Common myeloid progenitor, CD34-positive (primary cell): ENCODE data around the gene DCDC2.
"Not testable (repeated sequence)": the region's sequence is repeated elsewhere in the genome, so short reads cannot be mapped to it uniquely, and the experiment has no call there.

Experiments
- CTCF ChIA-PET: fragments of 350-600 bp; sonication (Branson Sonifier 250); formaldehyde crosslinking; loops from one replicate; lab custom pipeline; 2021; ENCODE audit warnings: antibody characterized with exemption; lab: Charles Lee
- POLR2A ChIA-PET: fragments of 350-600 bp; sonication (Branson Sonifier 250); formaldehyde crosslinking; loops from one replicate; lab custom pipeline; 2021; ENCODE audit warnings: antibody characterized with exemption; lab: Charles Lee
- DNase-seq, 3 donors: peaks; one replicate each; pipeline versions ENCODE4 v3.0.0 to v3.0.0-alpha.2; 2013
- H3K27ac ChIP-seq, 2 experiments: 1 replicate in 1 of 2; 2 replicates in 1 of 2; pipeline ENCODE4 v1.7.0; 2013; ENCODE audit warnings: inconsistent platforms in 2 of 2, low read length in 2 of 2, mild to moderate bottlenecking in 2 of 2, low read depth in 1 of 2, moderate library complexity in 1 of 2; ENCODE audit not compliant: severe bottlenecking in 2 of 2, insufficient read depth in 1 of 2, poor library complexity in 1 of 2
- H3K27me3 ChIP-seq, 5 experiments: replicated peaks in 2 of 5; 1 replicate in 3 of 5; 2 replicates in 2 of 5; pipeline versions ENCODE4 v1.6.1 to v1.7.0; 2013; ENCODE audit warnings: low read length in 4 of 5, mild to moderate bottlenecking in 2 of 5, moderate library complexity in 2 of 5, inconsistent platforms in 1 of 5; ENCODE audit not compliant: insufficient read depth in 5 of 5, control insufficient read depth in 4 of 5
- H3K36me3 ChIP-seq, 4 experiments: 1 replicate in 2 of 4; 2 replicates in 2 of 4; pipeline versions ENCODE4 v1.6.1 to v1.7.0; 2013; ENCODE audit warnings: low read length in 3 of 4, control low read depth in 1 of 4, mild to moderate bottlenecking in 1 of 4; ENCODE audit not compliant: control insufficient read depth in 4 of 4, insufficient read depth in 4 of 4
- H3K4me1 ChIP-seq, 4 experiments: 1 replicate in 3 of 4; 2 replicates in 1 of 4; pipeline versions ENCODE4 v1.6.1 to v1.7.1; 2013; ENCODE audit warnings: low read length in 3 of 4, mild to moderate bottlenecking in 3 of 4, control low read depth in 1 of 4, inconsistent platforms in 1 of 4, moderate library complexity in 1 of 4; ENCODE audit not compliant: control insufficient read depth in 4 of 4, insufficient read depth in 4 of 4; ENCODE audit errors: control extremely low read depth in 1 of 4
- H3K4me3 ChIP-seq, 7 experiments: 1 replicate in 4 of 7; 2 replicates in 3 of 7; pipeline versions ENCODE4 v1.5.1 to v1.7.0; 2013; ENCODE audit warnings: mild to moderate bottlenecking in 7 of 7, low read length in 6 of 7, moderate library complexity in 6 of 7, inconsistent platforms in 2 of 7, low read depth in 2 of 7, control low read depth in 1 of 7; ENCODE audit not compliant: insufficient read depth in 4 of 7, control insufficient read depth in 1 of 7; ENCODE audit errors: extremely low read depth in 1 of 7
- H3K9me3 ChIP-seq, 5 experiments: 1 replicate in 4 of 5; 2 replicates in 1 of 5; pipeline versions ENCODE4 v1.6.1 to v1.7.1; 2013; ENCODE audit warnings: low read length in 4 of 5, mild to moderate bottlenecking in 2 of 5, inconsistent platforms in 1 of 5, low read depth in 1 of 5, moderate library complexity in 1 of 5; ENCODE audit not compliant: control insufficient read depth in 4 of 5, insufficient read depth in 2 of 5; ENCODE audit errors: control extremely low read depth in 1 of 5
- WGBS: methylation state at CpG from one replicate; pipeline ENCODE4 v1.1.5; 2013; ENCODE audit not compliant: insufficient coverage; 5-methylcytosine and 5-hydroxymethylcytosine counted together

The DCDC2 gene

GRCh38 chr6:24251339-24251738, 106.5 kb downstream of the DCDC2 start:
- WGBS, result 57% methylated on average over 1 of the region's 2 CpGs
- H3K4me3 ChIP-seq, result no peak overlapping the region
- no peak overlapping the region for H3K27ac ChIP-seq
- CTCF ChIA-PET, result interaction anchor here (0.8 to 1.9 kb wide), 2 partner anchors 8 to 11 kb away, joined by 3 to 4 read pairs; no protein-coding TSS in a partner anchor
- no peak for DNase-seq
- peaks cover 0 to 3% (median 0%) of the 10 kb centered on the region in 5 experiments for H3K27me3 ChIP-seq
- H3K36me3 ChIP-seq, result no peaks in the 10 kb centered on the region
- no peaks in the 10 kb centered on the region for H3K4me1 ChIP-seq
- POLR2A ChIA-PET, result no interaction called here
- H3K9me3 ChIP-seq, result peaks cover 0 to 7% (median 0%) of the 10 kb centered on the region in 5 experiments

GRCh38 chr6:24249926-24250325, 107.9 kb downstream of the DCDC2 start:
- peaks cover 0 to 3% (median 0%) of the 10 kb centered on the region in 5 experiments for H3K9me3 ChIP-seq
- no peaks in the 10 kb centered on the region for H3K36me3 ChIP-seq
- peaks cover 0 to 3% (median 0%) of the 10 kb centered on the region in 5 experiments for H3K27me3 ChIP-seq
- ChIA-PET POLR2A (no interaction called here), CTCF (no interaction called here)
- H3K27ac ChIP-seq, result no peak overlapping the region
- no peak for DNase-seq
- H3K4me3 ChIP-seq, result no peak overlapping the region
- WGBS, result 100% methylated on average over 2 of the region's 4 CpGs
- H3K4me1 ChIP-seq, result no peaks in the 10 kb centered on the region

- no peaks in the 10 kb centered on the region for H3K36me3 ChIP-seq
- no peaks in the 10 kb centered on the region for H3K27me3 ChIP-seq
- POLR2A ChIA-PET, result no interaction called here
- no peaks in the 10 kb centered on the region for H3K4me1 ChIP-seq
- no peak overlapping the region for H3K4me3 ChIP-seq
- no peak overlapping the region for H3K27ac ChIP-seq
- CTCF ChIA-PET, result no interaction called here
- H3K9me3 ChIP-seq, result peaks cover 0 to 3% (median 0%) of the 10 kb centered on the region in 5 experiments
- DNase-seq, result no peak
- WGBS, result 83% methylated on average over 2 of the region's 2 CpGs
These were observed 112.6 kb downstream of the DCDC2 start for GRCh38 chr6:24245275-24245674.

DNA sequence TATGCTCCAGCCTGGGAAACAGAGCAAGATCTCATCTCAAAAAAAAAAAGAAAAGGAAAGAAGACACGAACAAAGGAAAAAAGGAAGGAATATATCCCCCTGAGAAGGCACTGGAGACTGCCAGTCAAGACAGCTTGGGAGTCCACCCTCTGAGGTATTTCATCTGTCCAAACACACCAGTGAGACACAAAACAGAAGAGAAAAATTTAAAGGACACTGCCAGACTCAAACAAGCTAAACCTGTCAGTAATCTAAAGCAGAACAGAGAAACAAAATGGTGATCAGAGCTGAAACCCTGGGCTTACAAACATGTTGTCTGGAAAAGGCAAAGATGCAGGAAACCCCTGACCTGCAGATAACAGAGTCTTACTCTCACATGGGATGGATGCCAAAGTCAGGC, 114.9 kb downstream of the DCDC2 start:
- H3K9me3 ChIP-seq, result peaks cover 0 to 3% (median 0%) of the 10 kb centered on the region in 5 experiments
- 78% methylated on average over 1 of the region's 1 CpG for WGBS

GRCh38 chr6:24241779-24242178, 116.1 kb downstream of the DCDC2 start:
- H3K4me3 ChIP-seq, CTCF ChIA-PET, H3K36me3 ChIP-seq, DNase-seq, H3K27me3 ChIP-seq, H3K9me3 ChIP-seq, H3K4me1 ChIP-seq, H3K27ac ChIP-seq, POLR2A ChIA-PET: not testable (repeated sequence)
- no CpG with 5 or more reads among the region's 1 CpG for WGBS

More for the DNA sequence above, 114.9 kb downstream of the DCDC2 start:
- CTCF ChIA-PET, result interaction anchor here (0.9 kb wide), 1 partner anchor 9 kb away, joined by 3 read pairs; no protein-coding TSS in a partner anchor
- no peaks in the 10 kb centered on the region for H3K4me1 ChIP-seq
- no peak for DNase-seq
- H3K27me3 ChIP-seq, result no peaks in the 10 kb centered on the region
- no peak overlapping the region for H3K27ac ChIP-seq
- no peaks in the 10 kb centered on the region for H3K36me3 ChIP-seq
- POLR2A ChIA-PET, result no interaction called here
- H3K4me3 ChIP-seq, result no peak overlapping the region

- ChIA-PET POLR2A (no interaction called here), CTCF (interaction anchor here (1.8 kb wide), 1 partner anchor 11 kb away, joined by 4 read pairs; no protein-coding TSS in a partner anchor)
- no peak overlapping the region for H3K4me3 ChIP-seq
- H3K9me3 ChIP-seq, result peaks cover 0 to 3% (median 0%) of the 10 kb centered on the region in 5 experiments
- H3K27ac ChIP-seq, result no peak overlapping the region
- no peaks in the 10 kb centered on the region for H3K4me1 ChIP-seq
- no peak for DNase-seq
- 100% methylated on average over 2 of the region's 2 CpGs for WGBS
- no peaks in the 10 kb centered on the region for H3K36me3 ChIP-seq
- no peaks in the 10 kb centered on the region for H3K27me3 ChIP-seq
These were observed 116.9 kb downstream of the DCDC2 start for GRCh38 chr6:24240943-24241342.

GRCh38 chr6:24240380-24240928, 117.4 kb downstream of the DCDC2 start:
- Histone ChIP-seq H3K4me1 (no peaks in the 10 kb centered on the region), H3K4me3 (no peak overlapping the region), H3K27me3 (no peaks in the 10 kb centered on the region), H3K9me3 (peaks cover 0 to 3% (median 0%) of the 10 kb centered on the region in 5 experiments), H3K36me3 (no peaks in the 10 kb centered on the region), H3K27ac (no peak overlapping the region)
- WGBS, result 100% methylated on average over 3 of the region's 3 CpGs
- POLR2A ChIA-PET, result no interaction called here
- CTCF ChIA-PET, result interaction anchor here (1.8 kb wide), 1 partner anchor 11 kb away, joined by 4 read pairs; no protein-coding TSS in a partner anchor
- no peak for DNase-seq
